Measurements from ENCODE around the gene IRF2BPL. TPM values are rescaled to one million over a fixed set of nuclear protein-coding genes. Genes with fewer than 3 reads are reported as not detected.

The IRF2BPL gene
- total RNA-seq, 1 experiment from 2014 or later, result 113 TPM

- no peak for DNase-seq
- POLR2A ChIA-PET (ENCODE audit: unreplicated experiment), result no interaction called here
Observed at GRCh38 chr14:77055981-77056380, 27.5 kb upstream of the IRF2BPL start.

GRCh38 chr14:77055306-77055705 is 26.8 kb upstream of the IRF2BPL start:
- CTCF ChIA-PET, result no interaction called here
- Histone ChIP-seq H3K9me3 (ENCODE audit: low read length) (0 out of 2 replicates have a peak, but pooled peaks cover 5% of the 10 kb centered on the region), H3K36me3 (ENCODE audit: low read depth, low read length) (peaks cover 5% of the 10 kb centered on the region; the same call in 1 of the 2 replicates), H2AFZ (ENCODE audit: low read length) (no peak overlapping the region), H3K27ac (ENCODE audit: low read length) (no peak overlapping the region), H3F3A (ENCODE audit: low read length, unreplicated experiment) (no peaks in the 10 kb centered on the region), H3K4me2 (ENCODE audit: low read length) (no peak overlapping the region), H3K9me2 (replicated peaks; ENCODE audit: low read length) (no peaks in the 10 kb centered on the region), H3K4me3 (ENCODE audit: low read length) (no peak overlapping the region), H4K20me1 (ENCODE audit: low read length) (no peaks in the 10 kb centered on the region), H3K9ac (ENCODE audit: low read length) (no peak overlapping the region), H3K4me1 (ENCODE audit: insufficient read depth, low read length) (peaks cover 11% of the 10 kb centered on the region), H3K27me3 (ENCODE audit: low read length) (no peaks in the 10 kb centered on the region), H3K79me2 (ENCODE audit: low read length) (no peaks in the 10 kb centered on the region)
- intact Hi-C loops (cut with micrococcal nuclease), result no loop called here
- BruUV-seq (replicated peaks), result no TSS peak
- ATAC-seq (no peak), DNase-seq (no peak)
- POLR2A ChIA-PET (ENCODE audit: unreplicated experiment), result no interaction called here
- TF ChIP-seq CTCF (conservative IDR thresholded peaks at IDR 0.05; ENCODE audit: low read depth, low read length) (no peak), EZH2 (IDR thresholded peaks at IDR 0.05; ENCODE audit: low read length, unreplicated experiment) (no peak), EZH2phosphoT487 (IDR thresholded peaks at IDR 0.05; ENCODE audit: borderline replicate concordance, low read length) (no peak)

More at GRCh38 chr14:77055981-77056380, 27.5 kb upstream of the IRF2BPL start:
- no peaks in the 10 kb centered on the region for H4K20me1 ChIP-seq (ENCODE audit: low read length)
- peaks cover 5% of the 10 kb centered on the region; the same call in 1 of the 2 replicates for H3K36me3 ChIP-seq (ENCODE audit: low read depth, low read length)
- no peaks in the 10 kb centered on the region for H3K79me2 ChIP-seq (ENCODE audit: low read length)
- TF ChIP-seq EZH2phosphoT487 (IDR thresholded peaks at IDR 0.05; ENCODE audit: borderline replicate concordance, low read length), result no peak
- TF ChIP-seq CTCF (conservative IDR thresholded peaks at IDR 0.05; ENCODE audit: low read depth, low read length), result no peak
- no peak for TF ChIP-seq EZH2 (IDR thresholded peaks at IDR 0.05; ENCODE audit: low read length, unreplicated experiment)
- H3F3A ChIP-seq (ENCODE audit: low read length, unreplicated experiment), result no peaks in the 10 kb centered on the region
- CTCF ChIA-PET, result no interaction called here
- H3K9me3 ChIP-seq (ENCODE audit: low read length), result 0 out of 2 replicates have a peak, but pooled peaks cover 5% of the 10 kb centered on the region
- H3K9me2 ChIP-seq (replicated peaks; ENCODE audit: low read length), result no peaks in the 10 kb centered on the region
- no peak overlapping the region for H3K9ac ChIP-seq (ENCODE audit: low read length)
- no peaks in the 10 kb centered on the region for H3K27me3 ChIP-seq (ENCODE audit: low read length)
- no peak overlapping the region for H3K27ac ChIP-seq (ENCODE audit: low read length)
- H3K4me2 ChIP-seq (ENCODE audit: low read length), result no peak overlapping the region
- ATAC-seq, result no peak
- intact Hi-C loops (cut with micrococcal nuclease), result no loop called here
- peaks cover 11% of the 10 kb centered on the region for H3K4me1 ChIP-seq (ENCODE audit: insufficient read depth, low read length)
- no peak overlapping the region for H3K4me3 ChIP-seq (ENCODE audit: low read length)
- no TSS peak for BruUV-seq (replicated peaks)
- H2AFZ ChIP-seq (ENCODE audit: low read length), result no peak overlapping the region

GRCh38 chr14:77053046-77053841 is 24.7 kb upstream of the IRF2BPL start:
- DNase-seq, result no peak
- ChIA-PET POLR2A (ENCODE audit: unreplicated experiment) (no interaction called here), CTCF (no interaction called here)
- Histone ChIP-seq H3K27me3 (ENCODE audit: low read length) (no peaks in the 10 kb centered on the region), H3K4me1 (ENCODE audit: insufficient read depth, low read length) (no peaks in the 10 kb centered on the region), H3K4me3 (ENCODE audit: low read length) (no peak overlapping the region), H3F3A (ENCODE audit: low read length, unreplicated experiment) (no peaks in the 10 kb centered on the region), H3K9me3 (ENCODE audit: low read length) (0 out of 2 replicates have a peak, but pooled peaks cover 5% of the 10 kb centered on the region), H3K4me2 (ENCODE audit: low read length) (no peak overlapping the region), H3K27ac (ENCODE audit: low read length) (no peak overlapping the region), H3K79me2 (ENCODE audit: low read length) (no peaks in the 10 kb centered on the region), H3K9ac (ENCODE audit: low read length) (no peak overlapping the region), H2AFZ (ENCODE audit: low read length) (no peak overlapping the region), H4K20me1 (ENCODE audit: low read length) (no peaks in the 10 kb centered on the region), H3K36me3 (ENCODE audit: low read depth, low read length) (peaks cover 5% of the 10 kb centered on the region; the same call in 1 of the 2 replicates), H3K9me2 (replicated peaks; ENCODE audit: low read length) (no peaks in the 10 kb centered on the region)
- TF ChIP-seq CTCF (conservative IDR thresholded peaks at IDR 0.05; ENCODE audit: low read depth, low read length) (peak; percentile 68), EZH2phosphoT487 (IDR thresholded peaks at IDR 0.05; ENCODE audit: borderline replicate concordance, low read length) (no peak)
- intact Hi-C loops (cut with micrococcal nuclease), result no loop called here
- no peak for ATAC-seq
- no TSS peak for BruUV-seq (replicated peaks)

All from PC-3 (cell line).